ENCODE results near the gene MRPL27. TPM values are rescaled to one million over a fixed set of nuclear protein-coding genes. Genes with fewer than 3 reads are reported as not detected.

Gene MRPL27
- total RNA-seq, 1 experiment from 2014 or later, result 79.0 TPM

DNA sequence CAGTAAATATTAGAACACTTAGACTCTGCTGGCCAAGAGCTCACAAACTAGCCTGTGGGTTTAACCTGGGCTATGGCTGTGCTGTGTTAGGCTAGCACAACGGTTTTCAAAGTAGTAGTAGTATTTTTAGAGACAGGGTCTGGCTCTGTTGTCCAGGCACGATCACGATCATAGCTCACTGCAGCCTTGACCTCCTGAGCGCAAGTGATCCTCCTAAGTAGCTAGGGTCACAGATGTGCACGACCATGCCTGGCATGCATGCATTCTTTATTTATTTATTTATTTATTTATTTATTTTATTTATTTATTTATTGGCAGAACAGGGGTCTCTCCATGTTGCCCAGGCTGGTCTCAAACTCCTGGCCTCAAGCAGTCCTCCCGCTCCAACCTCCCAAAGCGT lies 10.3 kb downstream of the MRPL27 start:
- Mint-ChIP-seq H3K36me3 (ENCODE audit: insufficient read depth, unreplicated experiment) (peaks cover 41% of the 10 kb centered on the region), H3K9me3 (ENCODE audit: low read depth, unreplicated experiment) (no peaks in the 10 kb centered on the region), H3K4me3 (ENCODE audit: low read depth, unreplicated experiment) (no peak overlapping the region), H3K27me3 (ENCODE audit: unreplicated experiment) (no peaks in the 10 kb centered on the region), H3K4me1 (ENCODE audit: low read depth, unreplicated experiment) (no peaks in the 10 kb centered on the region), H3K27ac (ENCODE audit: unreplicated experiment) (no peak overlapping the region)
- intact Hi-C loops (cut with micrococcal nuclease; ENCODE audit: unreplicated experiment), result loop anchor here (1.0 kb wide), 1 partner anchor 117 kb away; no protein-coding TSS in a partner anchor
- TF ChIP-seq, protein P1, sequence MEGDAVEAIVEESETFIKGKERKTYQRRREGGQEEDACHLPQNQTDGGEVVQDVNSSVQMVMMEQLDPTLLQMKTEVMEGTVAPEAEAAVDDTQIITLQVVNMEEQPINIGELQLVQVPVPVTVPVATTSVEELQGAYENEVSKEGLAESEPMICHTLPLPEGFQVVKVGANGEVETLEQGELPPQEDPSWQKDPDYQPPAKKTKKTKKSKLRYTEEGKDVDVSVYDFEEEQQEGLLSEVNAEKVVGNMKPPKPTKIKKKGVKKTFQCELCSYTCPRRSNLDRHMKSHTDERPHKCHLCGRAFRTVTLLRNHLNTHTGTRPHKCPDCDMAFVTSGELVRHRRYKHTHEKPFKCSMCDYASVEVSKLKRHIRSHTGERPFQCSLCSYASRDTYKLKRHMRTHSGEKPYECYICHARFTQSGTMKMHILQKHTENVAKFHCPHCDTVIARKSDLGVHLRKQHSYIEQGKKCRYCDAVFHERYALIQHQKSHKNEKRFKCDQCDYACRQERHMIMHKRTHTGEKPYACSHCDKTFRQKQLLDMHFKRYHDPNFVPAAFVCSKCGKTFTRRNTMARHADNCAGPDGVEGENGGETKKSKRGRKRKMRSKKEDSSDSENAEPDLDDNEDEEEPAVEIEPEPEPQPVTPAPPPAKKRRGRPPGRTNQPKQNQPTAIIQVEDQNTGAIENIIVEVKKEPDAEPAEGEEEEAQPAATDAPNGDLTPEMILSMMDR (IDR thresholded peaks at IDR 0.05; ENCODE audit: unreplicated experiment), result no peak
- DNase-seq, result no peak
- no TSS peak for BruUV-seq (replicated peaks)
- CTCF ChIA-PET, result interaction anchor here (0.5 to 5.9 kb wide), 12 partner anchors 13 to 511 kb away, joined by 3 to 28 read pairs (median 4); partner anchors contain the start of genes LRRC59, RSAD1 and XYLT2

DNA sequence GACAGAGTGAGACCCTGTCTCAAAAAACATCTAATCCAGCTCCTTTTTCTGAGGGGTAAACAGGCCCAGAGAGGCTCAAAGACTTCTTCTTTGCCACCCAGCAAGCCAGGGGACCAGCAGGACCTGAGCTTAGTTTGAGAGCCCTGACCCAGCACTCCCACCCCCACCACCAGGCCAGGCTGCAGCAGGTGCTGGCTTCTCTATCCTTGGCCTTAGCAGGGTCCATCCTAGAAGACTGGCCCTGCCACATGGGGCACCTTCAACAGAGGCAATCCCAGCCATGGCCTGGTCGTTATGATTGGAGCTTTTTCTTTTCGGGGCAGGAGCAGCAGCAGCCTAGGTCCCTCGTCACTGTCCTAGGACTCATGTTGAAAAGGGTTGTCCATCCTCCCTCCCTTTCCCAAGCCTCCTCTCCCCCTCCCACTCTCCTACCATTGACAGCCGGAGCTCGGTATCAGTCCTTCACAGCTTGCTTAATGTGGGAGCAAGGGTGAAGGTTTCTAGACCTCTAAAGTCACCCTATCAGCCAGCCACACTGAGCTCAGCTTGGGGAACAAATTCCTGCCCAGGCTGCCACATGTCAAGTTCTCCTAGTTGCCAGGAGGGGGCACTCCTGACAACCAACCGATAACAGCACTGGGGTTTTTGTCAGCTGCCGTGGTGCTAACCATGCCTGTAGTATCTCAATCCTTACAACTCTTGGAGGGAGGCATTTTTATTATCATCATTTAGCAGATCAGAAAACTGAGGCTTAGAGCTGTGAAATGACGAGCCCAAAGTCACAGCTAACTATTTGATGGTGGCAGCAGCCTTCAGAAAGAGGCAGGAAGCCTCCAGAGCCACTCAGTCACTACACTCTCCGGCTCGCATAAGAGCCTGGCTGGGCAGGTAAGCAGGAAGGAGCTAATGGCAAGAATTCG lies 11.2 kb downstream of the MRPL27 start:
- no TSS peak for BruUV-seq (replicated peaks)
- H3K27ac Mint-ChIP-seq (ENCODE audit: unreplicated experiment), result no peak overlapping the region

DNA sequence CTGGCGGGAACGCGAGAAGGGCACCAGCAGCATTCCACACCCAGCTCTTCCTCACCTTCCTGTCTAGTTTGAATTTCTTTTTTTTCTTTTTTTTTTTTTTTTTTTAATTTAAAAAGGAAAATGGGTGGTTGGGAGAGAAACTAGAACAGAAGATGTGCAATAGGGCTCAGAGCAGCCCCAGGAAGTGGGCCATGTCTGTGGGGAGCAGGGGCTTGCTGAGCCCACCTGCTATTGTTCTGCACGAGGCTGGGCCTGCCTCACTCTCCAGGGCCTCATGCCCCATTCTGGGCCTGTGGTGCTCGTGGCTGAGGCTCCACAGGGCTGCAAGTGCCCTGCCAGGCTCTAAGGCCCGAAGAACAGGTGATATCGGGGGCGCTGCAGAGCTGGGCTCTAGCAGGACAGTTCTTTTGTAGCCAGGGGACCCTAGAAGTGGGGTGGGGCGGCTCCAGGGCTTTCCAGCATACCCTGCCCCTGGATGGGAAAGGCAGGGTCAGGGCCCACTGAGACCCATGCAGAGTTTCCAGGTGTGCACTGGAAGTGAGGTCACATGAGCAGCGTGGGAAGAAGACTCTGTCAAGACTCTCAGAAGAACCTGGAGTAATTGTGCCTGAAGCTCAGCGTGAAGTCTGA lies 12.4 kb downstream of the MRPL27 start:
- H3K4me1 Mint-ChIP-seq (ENCODE audit: low read depth, unreplicated experiment), result no peaks in the 10 kb centered on the region
- DNase-seq, result no peak
- TF ChIP-seq, protein P1 (IDR thresholded peaks at IDR 0.05; ENCODE audit: unreplicated experiment), result no peak
- no peak overlapping the region for H3K4me3 Mint-ChIP-seq (ENCODE audit: low read depth, unreplicated experiment)
- H3K27ac Mint-ChIP-seq (ENCODE audit: unreplicated experiment), result no peak overlapping the region
- CTCF ChIA-PET, result interaction anchor here (1.4 to 5.9 kb wide), 4 partner anchors 18 to 119 kb away, joined by 3 to 28 read pairs (median 18); partner anchors contain the start of genes LRRC59 and RSAD1
- no peaks in the 10 kb centered on the region for H3K27me3 Mint-ChIP-seq (ENCODE audit: unreplicated experiment)
- BruUV-seq (replicated peaks), result TSS peak; percentile 42
- intact Hi-C loops (cut with micrococcal nuclease; ENCODE audit: unreplicated experiment), result no loop called here
- H3K36me3 Mint-ChIP-seq (ENCODE audit: insufficient read depth, unreplicated experiment), result peaks cover 48% of the 10 kb centered on the region
- H3K9me3 Mint-ChIP-seq (ENCODE audit: low read depth, unreplicated experiment), result no peaks in the 10 kb centered on the region

More for the DNA sequence above, 11.2 kb downstream of the MRPL27 start:
- CTCF ChIA-PET, result interaction anchor here (0.5 to 5.9 kb wide), 14 partner anchors 12 to 465 kb away, joined by 3 to 28 read pairs (median 4); partner anchors contain the start of genes LRRC59, RSAD1 and XYLT2
- TF ChIP-seq, protein P1 (IDR thresholded peaks at IDR 0.05; ENCODE audit: unreplicated experiment), result peak; percentile 90
- no peaks in the 10 kb centered on the region for H3K9me3 Mint-ChIP-seq (ENCODE audit: low read depth, unreplicated experiment)
- H3K27me3 Mint-ChIP-seq (ENCODE audit: unreplicated experiment), result no peaks in the 10 kb centered on the region
- H3K4me3 Mint-ChIP-seq (ENCODE audit: low read depth, unreplicated experiment), result no peak overlapping the region
- peak; percentile 73 for DNase-seq
- intact Hi-C loops (cut with micrococcal nuclease; ENCODE audit: unreplicated experiment), result loop anchor here (1.0 kb wide), 1 partner anchor 117 kb away; no protein-coding TSS in a partner anchor
- H3K36me3 Mint-ChIP-seq (ENCODE audit: insufficient read depth, unreplicated experiment), result peaks cover 42% of the 10 kb centered on the region
- H3K4me1 Mint-ChIP-seq (ENCODE audit: low read depth, unreplicated experiment), result no peaks in the 10 kb centered on the region

DNA sequence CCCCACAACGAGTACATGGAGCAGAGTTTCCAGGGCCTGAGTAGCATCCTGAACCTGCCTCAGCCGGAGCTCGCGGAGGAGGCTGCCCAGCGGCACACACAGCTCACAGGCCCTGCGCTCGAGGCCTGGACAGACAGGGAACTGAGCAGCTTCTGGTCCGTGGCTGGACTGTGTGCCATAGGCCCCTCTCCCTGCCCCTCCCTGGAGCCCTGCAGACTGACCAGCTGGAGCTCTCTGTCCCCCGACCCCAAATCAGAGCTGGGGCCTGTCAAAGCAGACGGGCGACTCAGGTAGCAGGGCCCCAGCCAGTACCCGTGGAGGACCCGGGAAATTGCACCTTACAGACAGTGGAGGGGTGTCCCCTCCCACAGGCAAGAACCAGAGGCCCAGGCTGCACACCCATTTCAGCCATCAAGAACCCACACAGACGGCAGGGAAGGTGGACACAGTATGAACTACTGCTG lies 13.0 kb downstream of the MRPL27 start:
- intact Hi-C loops (cut with micrococcal nuclease; ENCODE audit: unreplicated experiment), result no loop called here
- Mint-ChIP-seq H3K27me3 (ENCODE audit: unreplicated experiment) (no peaks in the 10 kb centered on the region), H3K4me1 (ENCODE audit: low read depth, unreplicated experiment) (no peaks in the 10 kb centered on the region), H3K27ac (ENCODE audit: unreplicated experiment) (no peak overlapping the region), H3K4me3 (ENCODE audit: low read depth, unreplicated experiment) (no peak overlapping the region), H3K9me3 (ENCODE audit: low read depth, unreplicated experiment) (no peaks in the 10 kb centered on the region), H3K36me3 (ENCODE audit: insufficient read depth, unreplicated experiment) (peaks cover 47% of the 10 kb centered on the region)
- TF ChIP-seq, protein P1 (IDR thresholded peaks at IDR 0.05; ENCODE audit: unreplicated experiment), result no peak
- DNase-seq, result no peak
- no TSS peak for BruUV-seq (replicated peaks)
- CTCF ChIA-PET, result interaction anchor here (3.4 kb wide), 1 partner anchor 119 kb away, joined by 28 read pairs; the partner anchor contains the start of gene RSAD1

Measured in Calu3 (cell line).